OCI-LY7 (cell line): ENCODE data around the gene FSTL1. TPM values are rescaled to one million over a fixed set of nuclear protein-coding genes. Genes with fewer than 3 reads are reported as not detected.

Experiments
- BruUV-seq: library from RNA; stranded (reverse); fragments of 400-500 nt; replicated peaks from 2 replicates; lab custom pipeline; 2021; lab: Mats Ljungman, UMichigan
- CTCF ChIA-PET: fragments of 300-600 bp; sonication (Branson Sonifier 250); formaldehyde crosslinking; loops from one replicate; lab custom pipeline; 2022; ENCODE audit warnings: antibody characterized with exemption; ENCODE audit not compliant: unreplicated experiment; lab: Charles Lee
- POLR2A ChIA-PET: fragments of 300-600 bp; sonication (Branson Sonifier 250); formaldehyde crosslinking; loops from one replicate; lab custom pipeline; 2022; ENCODE audit warnings: antibody characterized with exemption; lab: Charles Lee
- DNase-seq: peaks from one replicate; pipeline ENCODE4 v3.0.0-alpha.2; 2015; ENCODE audit warnings: low spot score
- H2AFZ ChIP-seq: fragments of 200-600 bp; sonication (generic), shearing (Covaris generic); 2 replicates; pipeline ENCODE4 v1.6.1; 2014; ENCODE audit warnings: mild to moderate bottlenecking, antibody characterized with exemption, low read length, moderate library complexity
- H3K27ac ChIP-seq: fragments of 200-600 bp; sonication (generic); 2 replicates; pipeline ENCODE4 v1.5.1; 2014; ENCODE audit warnings: mixed run types, low read depth, mild to moderate bottlenecking, moderate library complexity, low read length, inconsistent platforms; ENCODE audit not compliant: poor library complexity, severe bottlenecking
- H3K36me3 ChIP-seq: fragments of 200-600 bp; sonication (generic); 2 replicates; pipeline ENCODE4 v1.6.1; 2014; ENCODE audit warnings: mild to moderate bottlenecking, antibody characterized with exemption, low read length, moderate library complexity, mixed read lengths; ENCODE audit not compliant: insufficient read depth
- H3K4me1 ChIP-seq: fragments of 200-600 bp; sonication (generic); 2 replicates; pipeline ENCODE4 v1.5.1; 2014; ENCODE audit warnings: mild to moderate bottlenecking, low read length; ENCODE audit not compliant: insufficient read depth, poor library complexity, severe bottlenecking
- H3K4me2 ChIP-seq: fragments of 200-600 bp; sonication (generic); 2 replicates; pipeline ENCODE4 v1.6.1; 2014; ENCODE audit warnings: mild to moderate bottlenecking, low read length
- H3K4me3 ChIP-seq: fragments of 200-600 bp; sonication (generic); 2 replicates; pipeline ENCODE4 v1.5.1; 2014; ENCODE audit warnings: mild to moderate bottlenecking, low read depth, low read length; ENCODE audit not compliant: poor library complexity, severe bottlenecking
- H3K79me2 ChIP-seq: fragments of 200-600 bp; sonication (generic); 2 replicates; pipeline ENCODE4 v1.6.1; 2016; ENCODE audit warnings: low read depth, mild to moderate bottlenecking, low read length, moderate library complexity, mixed read lengths; ENCODE audit not compliant: insufficient read depth
- H3K9me2 ChIP-seq: fragments of 200-600 bp; sonication (generic); 2 replicates; pipeline ENCODE4 v1.6.1; 2016; ENCODE audit warnings: mild to moderate bottlenecking, low read length, mixed read lengths; ENCODE audit not compliant: insufficient read depth
- H3K9me3 ChIP-seq: fragments of 200-600 bp; sonication (generic); 2 replicates; pipeline ENCODE4 v1.6.1; 2014; ENCODE audit warnings: mild to moderate bottlenecking, mixed run types, low read length, mixed read lengths
- H4K20me1 ChIP-seq: fragments of 200-600 bp; sonication (generic); 2 replicates; pipeline ENCODE4 v1.6.1; 2014; ENCODE audit warnings: mild to moderate bottlenecking, antibody characterized with exemption, low read length, moderate library complexity, mixed read lengths; ENCODE audit not compliant: insufficient read depth
- CTCF ChIP-seq: fragments of 200-600 bp; sonication (generic); conservative IDR thresholded peaks from 2 replicates; pipeline ENCODE4 v1.5.1; 2014; ENCODE audit warnings: mild to moderate bottlenecking, antibody characterized with exemption, low read length, moderate library complexity, mixed read lengths
- EZH2phosphoT487 ChIP-seq: fragments of 200-600 bp; sonication (generic); IDR thresholded peaks from 2 replicates; pipeline ENCODE4 v1.6.1; 2018; ENCODE audit warnings: low read depth, borderline replicate concordance, mild to moderate bottlenecking, mixed run types, antibody characterized with exemption, low read length, moderate library complexity, mixed read lengths
- intact Hi-C: fragments of 100-400 bp; cut with micrococcal nuclease; formaldehyde crosslinking; loops from one replicate; pipeline ENCODE4 v1.10.0; 2022; ENCODE audit not compliant: unreplicated experiment
- total RNA-seq, 2 experiments: library from RNA; depleted of rRNA in 1 of 2; stranded (reverse); fragments of >200 nt in 1 of 2; shearing (Covaris generic) in 1 of 2; gene quantifications; 2 replicates each; pipeline ENCODE4 v1.2.3, GENCODE V29; 2014 to 2022

The FSTL1 gene
- total RNA-seq, 2 experiments from 2014 or later: 0.09 to 0.74 TPM

- no peaks in the 10 kb centered on the region for H3K9me3 ChIP-seq
- H3K79me2 ChIP-seq: no peaks in the 10 kb centered on the region
- H3K9me2 ChIP-seq: no peaks in the 10 kb centered on the region
- H3K36me3 ChIP-seq: no peaks in the 10 kb centered on the region
- BruUV-seq: no TSS peak
- no peaks in the 10 kb centered on the region for H3K4me1 ChIP-seq
- ChIA-PET POLR2A (interaction anchor here (0.7 kb wide), 1 partner anchor 16 kb away, joined by 3 read pairs; no protein-coding TSS in a partner anchor), CTCF (no interaction called here)
- H3K4me3 ChIP-seq: no peak overlapping the region
- no peak overlapping the region for H2AFZ ChIP-seq
- no peaks in the 10 kb centered on the region for H4K20me1 ChIP-seq
- no peak overlapping the region for H3K27ac ChIP-seq
- no peak overlapping the region for H3K4me2 ChIP-seq
- DNase-seq: no peak
- intact Hi-C loops: no loop called here
- TF ChIP-seq CTCF: no peak
- TF ChIP-seq EZH2phosphoT487: no peak
These were observed 23.6 kb downstream of the FSTL1 start for GRCh38 chr3:120427201-120427600.

- intact Hi-C loops: no loop called here
- Histone ChIP-seq H2AFZ (no peak overlapping the region), H3K27ac (no peak overlapping the region), H3K79me2 (no peaks in the 10 kb centered on the region), H3K9me3 (no peaks in the 10 kb centered on the region), H3K9me2 (no peaks in the 10 kb centered on the region), H3K4me2 (no peak overlapping the region), H3K4me3 (no peak overlapping the region), H3K4me1 (no peaks in the 10 kb centered on the region), H3K36me3 (no peaks in the 10 kb centered on the region), H4K20me1 (no peaks in the 10 kb centered on the region)
- CTCF ChIA-PET: no interaction called here
- DNase-seq: no peak
- BruUV-seq: no TSS peak
- TF ChIP-seq EZH2phosphoT487 (no peak), CTCF (no peak)
- POLR2A ChIA-PET: interaction anchor here (0.5 to 0.9 kb wide), 2 partner anchors 11 to 56 kb away, joined by 3 read pairs; no protein-coding TSS in a partner anchor
These were observed 25.1 kb downstream of the FSTL1 start for GRCh38 chr3:120425572-120426250.

GRCh38 chr3:120424976-120425570, 25.7 kb downstream of the FSTL1 start:
- Histone ChIP-seq H3K79me2 (no peaks in the 10 kb centered on the region), H3K36me3 (no peaks in the 10 kb centered on the region), H2AFZ (no peak overlapping the region), H3K27ac (no peak overlapping the region), H3K9me2 (no peaks in the 10 kb centered on the region), H3K4me1 (no peaks in the 10 kb centered on the region), H3K9me3 (no peaks in the 10 kb centered on the region), H3K4me3 (no peak overlapping the region), H3K4me2 (no peak overlapping the region), H4K20me1 (no peaks in the 10 kb centered on the region)
- no TSS peak for BruUV-seq
- TF ChIP-seq CTCF: no peak
- TF ChIP-seq EZH2phosphoT487: no peak
- ChIA-PET CTCF (no interaction called here), POLR2A (interaction anchor here (0.5 to 0.9 kb wide), 2 partner anchors 11 to 55 kb away, joined by 3 read pairs; no protein-coding TSS in a partner anchor)
- intact Hi-C loops: no loop called here
- DNase-seq: no peak
